CD4-positive, alpha-beta T cell (primary cell): ENCODE data around the gene NMU. TPM values are rescaled to one million over a fixed set of nuclear protein-coding genes. Genes with fewer than 3 reads are reported as not detected.
"Not testable (repeated sequence)": the region's sequence is repeated elsewhere in the genome, so short reads cannot be mapped to it uniquely, and the experiment has no call there.

Source experiments
- ATAC-seq: fragments of 200-7000 bp; cut with Tn5 transposase; one replicate; pipeline ENCODE4 v1.10.0; 2022; ENCODE audit warnings: mild to moderate bottlenecking; ENCODE audit not compliant: poor library complexity
- CTCF ChIA-PET: fragments of 350-600 bp; sonication (Branson Sonifier 250); formaldehyde crosslinking; loops from one replicate; lab custom pipeline; 2021; ENCODE audit warnings: antibody characterized with exemption, inconsistent platforms; lab: Charles Lee
- POLR2A ChIA-PET: fragments of 350-600 bp; sonication (Branson Sonifier 250); formaldehyde crosslinking; loops from one replicate; lab custom pipeline; 2021; ENCODE audit warnings: antibody characterized with exemption, inconsistent platforms; lab: Charles Lee
- DNase-seq, 14 experiments: peaks; one replicate each; pipeline ENCODE4 v3.0.0-alpha.2; 2013 to 2020; ENCODE audit warnings: mixed read lengths in 2 of 14
- H3K27ac ChIP-seq, 2 donors: one replicate each; pipeline versions ENCODE4 v1.5.1 to v1.7.0; 2013; ENCODE audit warnings: low read length in 2 of 2, low read depth in 1 of 2, mild to moderate bottlenecking in 1 of 2
- H3K27me3 ChIP-seq, 2 experiments: 1 replicate in 1 of 2; 2 replicates in 1 of 2; pipeline versions ENCODE4 v1.6.1 to v1.7.0; 2013; ENCODE audit warnings: low read length in 2 of 2, control low read depth in 1 of 2, mild to moderate bottlenecking in 1 of 2, moderate library complexity in 1 of 2; ENCODE audit not compliant: insufficient read depth in 2 of 2, control insufficient read depth in 1 of 2
- H3K36me3 ChIP-seq: one replicate; pipeline ENCODE4 v1.6.1; 2013; ENCODE audit warnings: low read length, control low read depth; ENCODE audit not compliant: insufficient read depth
- H3K4me1 ChIP-seq: one replicate; pipeline ENCODE4 v1.6.1; 2013; ENCODE audit warnings: low read length, control low read depth; ENCODE audit not compliant: insufficient read depth
- H3K4me3 ChIP-seq: one replicate; pipeline ENCODE4 v1.5.1; 2013; ENCODE audit warnings: mild to moderate bottlenecking, low read length, moderate library complexity
- H3K9me3 ChIP-seq, 2 experiments: 1 replicate in 1 of 2; 2 replicates in 1 of 2; pipeline versions ENCODE4 v1.6.1 to v1.7.0; 2013; ENCODE audit warnings: low read length in 2 of 2, mild to moderate bottlenecking in 2 of 2, control low read depth in 1 of 2, moderate library complexity in 1 of 2; ENCODE audit not compliant: control insufficient read depth in 1 of 2, insufficient read depth in 1 of 2
- H3K27ac Mint-ChIP-seq: one replicate; pipeline ENCODE4 v1.8.0; 2020; ENCODE audit warnings: mixed read lengths
- H3K27me3 Mint-ChIP-seq: one replicate; pipeline ENCODE4 v1.8.0; 2021; ENCODE audit warnings: mixed read lengths
- H3K36me3 Mint-ChIP-seq: one replicate; pipeline ENCODE4 v1.8.0; 2021; ENCODE audit warnings: low read depth, mixed read lengths
- H3K4me1 Mint-ChIP-seq: one replicate; pipeline ENCODE4 v1.8.0; 2021; ENCODE audit warnings: low read depth, mixed read lengths
- H3K4me3 Mint-ChIP-seq: one replicate; pipeline ENCODE4 v1.8.0; 2020; ENCODE audit warnings: mild to moderate bottlenecking, mixed read lengths
- H3K9me3 Mint-ChIP-seq: one replicate; pipeline ENCODE4 v1.8.0; 2020; ENCODE audit warnings: mixed read lengths
- CTCF ChIP-seq: fragments of 200-600 bp; IDR thresholded peaks from one replicate; pipeline ENCODE4 v1.8.0; 2022; ENCODE audit warnings: antibody characterized with exemption, mild to moderate bottlenecking
- intact Hi-C, 2 experiments: fragments of 100-400 bp; cut with DNase I in 1 of 2; cut with micrococcal nuclease in 1 of 2; formaldehyde crosslinking; loops; one replicate each; pipeline versions ENCODE4 v1.15.1 to v1.9.0; 2023 to 2025; cut with DNase I, micrococcal nuclease
- polyA plus RNA-seq, 2 donors: library from polyadenylated mRNA; unstranded; fragments of 120-200 nt; gene quantifications; one replicate each; pipeline ENCODE4 v1.2.1, GENCODE V29; 2013
- total RNA-seq, 174 experiments: library from RNA in 2 of 174; stranded (reverse) in 2 of 174; gene quantifications; one replicate each; pipeline ENCODE4 v1.2.3 and lab custom pipeline; 2021 to 2026

NMU gene
- total RNA-seq (not detected), total RNA-seq (lab: John Stamatoyannopoulos, UW) (0 to 0.40 (median 0) reads per million in 172 experiments)
- 1.0 TPM for polyA plus RNA-seq (2013, experiment 1 of 2)
- 0.37 TPM for polyA plus RNA-seq (2013, experiment 2 of 2)

- H3K4me3 ChIP-seq = peak within 1 kb of the TSS; percentile 34
- Mint-ChIP-seq H3K27me3 (peaks cover 86% of the 10 kb centered on the region), H3K9me3 (no peaks in the 10 kb centered on the region), H3K4me1 (peaks cover 19% of the 10 kb centered on the region), H3K36me3 (no peaks in the 10 kb centered on the region), H3K4me3 (peak within 1 kb of the TSS; percentile 77), H3K27ac (no peak within 1 kb of the TSS)
- ChIA-PET CTCF (no interaction called here), POLR2A (no interaction called here)
- H3K27me3 ChIP-seq = peaks cover 24 to 44% of the 10 kb centered on the region in 2 experiments
- H3K4me1 ChIP-seq = peaks cover 11% of the 10 kb centered on the region
- no peaks in the 10 kb centered on the region for H3K9me3 ChIP-seq
- peak in 5 of 14 experiments; percentile 5 to 37 (median 25) for DNase-seq
- ATAC-seq = no peak
- no peak for TF ChIP-seq CTCF
- H3K27ac ChIP-seq = no peak within 1 kb of the TSS
- intact Hi-C loops = no loop called here
- no peaks in the 10 kb centered on the region for H3K36me3 ChIP-seq
Observed at GRCh38 chr4:55635741-55636655, at the start of gene NMU. TSS of gene NMU (minus strand) at chr4:55636298. CDS start at chr4:55636192, 106 bp downstream.

- ChIA-PET CTCF (no interaction called here), POLR2A (no interaction called here)
- H3K27ac ChIP-seq = no peak overlapping the region
- H3K27me3 ChIP-seq = no peaks in the 10 kb centered on the region
- DNase-seq = no peak
- Mint-ChIP-seq H3K27ac (no peak overlapping the region), H3K27me3 (peaks cover 1% of the 10 kb centered on the region), H3K4me1 (no peaks in the 10 kb centered on the region), H3K9me3 (no peaks in the 10 kb centered on the region), H3K36me3 (no peaks in the 10 kb centered on the region), H3K4me3 (no peak overlapping the region)
- no peak for TF ChIP-seq CTCF
- no peaks in the 10 kb centered on the region for H3K9me3 ChIP-seq
- no peaks in the 10 kb centered on the region for H3K36me3 ChIP-seq
- ATAC-seq = no peak
- intact Hi-C loops = no loop called here
- H3K4me3 ChIP-seq = no peak overlapping the region
- H3K4me1 ChIP-seq = no peaks in the 10 kb centered on the region
Observed at GRCh38 chr4:55684276-55684675, 48.2 kb upstream of the NMU start.

- H3K9me3 ChIP-seq, H3K27ac ChIP-seq, H3K27me3 ChIP-seq, H3K4me1 ChIP-seq, POLR2A ChIA-PET, H3K4me1 Mint-ChIP-seq, H3K27ac Mint-ChIP-seq, DNase-seq, CTCF ChIA-PET, H3K4me3 Mint-ChIP-seq, H3K27me3 Mint-ChIP-seq, H3K9me3 Mint-ChIP-seq, H3K4me3 ChIP-seq, H3K36me3 ChIP-seq, H3K36me3 Mint-ChIP-seq, intact Hi-C loops, ATAC-seq: not testable (repeated sequence)
Observed at GRCh38 chr4:55682797-55683196, 46.7 kb upstream of the NMU start.
